Smooth muscle cell (in vitro differentiated cells): Measurements from ENCODE around the gene C1QTNF12. TPM values are rescaled to one million over a fixed set of nuclear protein-coding genes. Genes with fewer than 3 reads are reported as not detected.

ENCODE experiments used
- DNase-seq: peaks from one replicate; lab custom pipeline; 2025; ENCODE audit not compliant: unreplicated experiment; lab: John Stamatoyannopoulos, UW
- H2AFZ ChIP-seq: fragments of 200-600 bp; sonication (generic); 2 replicates; pipeline ENCODE4 v1.6.0; 2016; ENCODE audit warnings: antibody characterized with exemption, low read depth, mild to moderate bottlenecking
- H3F3A ChIP-seq: fragments of 200-600 bp; sonication (generic); 2 replicates; pipeline ENCODE4 v1.6.0; 2017; ENCODE audit warnings: antibody characterized with exemption, low read depth
- H3K27ac ChIP-seq: fragments of 200-600 bp; sonication (generic); 2 replicates; pipeline ENCODE4 v1.5.1; 2016; ENCODE audit warnings: low read depth, mild to moderate bottlenecking
- H3K27me3 ChIP-seq: fragments of 200-600 bp; sonication (generic); 2 replicates; pipeline ENCODE4 v1.6.1; 2016; ENCODE audit warnings: low read depth, mild to moderate bottlenecking
- H3K36me3 ChIP-seq: fragments of 200-600 bp; sonication (generic); 2 replicates; pipeline ENCODE4 v1.5.1; 2016; ENCODE audit warnings: low read depth
- H3K4me1 ChIP-seq: fragments of 200-600 bp; sonication (generic); 2 replicates; pipeline ENCODE4 v1.5.1; 2016; ENCODE audit warnings: low read depth
- H3K4me2 ChIP-seq: fragments of 200-600 bp; sonication (generic); 2 replicates; pipeline ENCODE4 v1.6.0; 2016; ENCODE audit warnings: mild to moderate bottlenecking
- H3K4me3 ChIP-seq: fragments of 200-600 bp; sonication (generic); 2 replicates; pipeline ENCODE4 v1.5.1; 2016; ENCODE audit warnings: mild to moderate bottlenecking
- H3K79me2 ChIP-seq: fragments of 200-600 bp; sonication (generic); 2 replicates; pipeline ENCODE4 v1.6.0; 2016; ENCODE audit warnings: low read depth, mild to moderate bottlenecking
- H3K9ac ChIP-seq: fragments of 200-600 bp; sonication (generic); 2 replicates; pipeline ENCODE4 v1.6.0; 2016; ENCODE audit warnings: low read depth
- H3K9me3 ChIP-seq: fragments of 200-600 bp; sonication (generic); replicated peaks from 2 replicates; pipeline ENCODE4 v1.5.1; 2016; ENCODE audit warnings: low read depth
- H4K20me1 ChIP-seq: fragments of 200-600 bp; sonication (generic); 2 replicates; pipeline ENCODE4 v1.6.0; 2016; ENCODE audit warnings: low read depth
- CTCF ChIP-seq: fragments of 200-600 bp; sonication (generic); IDR thresholded peaks from 2 replicates; pipeline ENCODE4 v1.5.1; 2017; ENCODE audit warnings: borderline replicate concordance, mild to moderate bottlenecking, antibody characterized with exemption; ENCODE audit not compliant: insufficient read depth, poor library complexity, severe bottlenecking
- WGBS: methylation state at CpG from one replicate; pipeline ENCODE4 v1.1.7; 2016; ENCODE audit warnings: low lambda C conversion rate; 5-methylcytosine and 5-hydroxymethylcytosine counted together
- polyA plus RNA-seq: library from polyadenylated mRNA; unstranded; fragments of >200 nt; fragmentation: Nextera tagmentation; extraction: Ambion mirVana; gene quantifications from 2 replicates; pipeline ENCODE4 v1.2.1, GENCODE V29; 2016
- total RNA-seq: library from RNA; depleted of rRNA; stranded (reverse); fragments of >200 nt; gene quantifications from 2 replicates; pipeline ENCODE4 v1.2.3, GENCODE V29; 2014

C1QTNF12 gene
- total and polyA plus RNA-seq, 2 experiments from 2014 or later = 1.8 to 5.4 TPM

- Histone ChIP-seq H3K79me2 (no peaks in the 10 kb centered on the region), H3K9ac (no peak overlapping the region), H3K4me3 (no peak overlapping the region), H2AFZ (no peak overlapping the region), H4K20me1 (no peaks in the 10 kb centered on the region), H3F3A (no peaks in the 10 kb centered on the region), H3K36me3 (no peaks in the 10 kb centered on the region), H3K9me3 (no peaks in the 10 kb centered on the region), H3K4me1 (no peaks in the 10 kb centered on the region), H3K4me2 (no peak overlapping the region), H3K27me3 (no peaks in the 10 kb centered on the region), H3K27ac (no peak overlapping the region)
- WGBS = 86% methylated on average over 25 of the region's 26 CpGs
- DNase-seq = no peak
- no peak for TF ChIP-seq CTCF
These were observed 35.2 kb upstream of the C1QTNF12 start for GRCh38 chr1:1281533-1282321.

GRCh38 chr1:1280782-1281481, 34.4 kb upstream of the C1QTNF12 start:
- no peaks in the 10 kb centered on the region for H4K20me1 ChIP-seq
- H3K79me2 ChIP-seq = no peaks in the 10 kb centered on the region
- no peak for TF ChIP-seq CTCF
- no peak overlapping the region for H3K9ac ChIP-seq
- WGBS = 95% methylated on average over 20 of the region's 21 CpGs
- no peak overlapping the region for H3K27ac ChIP-seq
- H3F3A ChIP-seq = no peaks in the 10 kb centered on the region
- H3K4me2 ChIP-seq = no peak overlapping the region
- no peaks in the 10 kb centered on the region for H3K9me3 ChIP-seq
- no peaks in the 10 kb centered on the region for H3K4me1 ChIP-seq
- no peak for DNase-seq
- H2AFZ ChIP-seq = no peak overlapping the region
- no peaks in the 10 kb centered on the region for H3K36me3 ChIP-seq
- no peak overlapping the region for H3K4me3 ChIP-seq
- no peaks in the 10 kb centered on the region for H3K27me3 ChIP-seq

GRCh38 chr1:1279028-1279427, 32.5 kb upstream of the C1QTNF12 start:
- TF ChIP-seq CTCF = no peak
- Histone ChIP-seq H2AFZ (no peak overlapping the region), H3K27me3 (no peaks in the 10 kb centered on the region), H3K4me1 (peaks cover 6% of the 10 kb centered on the region), H3K4me2 (no peak overlapping the region), H3K79me2 (no peaks in the 10 kb centered on the region), H3K4me3 (no peak overlapping the region), H3K9ac (no peak overlapping the region), H3K36me3 (no peaks in the 10 kb centered on the region), H3K9me3 (no peaks in the 10 kb centered on the region), H3K27ac (no peak overlapping the region), H4K20me1 (no peaks in the 10 kb centered on the region), H3F3A (no peaks in the 10 kb centered on the region)
- no peak for DNase-seq
- WGBS = 75% methylated on average over 14 of the region's 17 CpGs
